ENCODE results near the gene DPY19L2. TPM values are rescaled to one million over a fixed set of nuclear protein-coding genes. Genes with fewer than 3 reads are reported as not detected.
A peak's percentile ranks its signal among the peaks of the same experiment; 100 is the strongest.
"Not testable (repeated sequence)": the region's sequence is repeated elsewhere in the genome, so short reads cannot be mapped to it uniquely, and the experiment has no call there.

Gene DPY19L2
- polyA plus RNA-seq, 4 donors: 35.4 to 65.5 (median 39.7) TPM

GRCh38 chr12:63668800-63669365 lies 590 bp upstream of the DPY19L2 start:
- DNase-seq (ENCODE audit: low read depth in 4 of 4, low spot score in 3 of 4): peak in 2 of 4 donors; percentile 9 to 37

DNA sequence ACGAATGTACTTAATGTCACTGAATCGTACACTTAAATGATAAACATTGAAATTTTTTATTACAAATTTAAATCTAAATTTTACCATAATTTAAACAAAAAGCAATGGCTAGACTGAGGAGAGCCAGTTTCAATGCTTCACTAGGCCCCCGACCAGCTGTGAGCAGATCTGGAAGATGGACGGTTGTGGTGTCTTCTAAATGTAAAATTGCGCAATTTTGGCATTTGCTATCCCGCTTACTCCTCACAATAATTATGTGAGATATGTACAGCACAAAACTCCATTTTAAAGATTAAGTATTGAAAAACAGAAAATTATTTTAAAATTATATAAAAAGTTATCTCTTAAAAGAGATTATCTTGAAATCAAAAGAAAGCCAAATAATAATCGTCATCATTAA lies 5.3 kb downstream of the DPY19L2 start:
- not testable (repeated sequence) for DNase-seq (ENCODE audit: low read depth in 4 of 4, low spot score in 3 of 4)

DNA sequence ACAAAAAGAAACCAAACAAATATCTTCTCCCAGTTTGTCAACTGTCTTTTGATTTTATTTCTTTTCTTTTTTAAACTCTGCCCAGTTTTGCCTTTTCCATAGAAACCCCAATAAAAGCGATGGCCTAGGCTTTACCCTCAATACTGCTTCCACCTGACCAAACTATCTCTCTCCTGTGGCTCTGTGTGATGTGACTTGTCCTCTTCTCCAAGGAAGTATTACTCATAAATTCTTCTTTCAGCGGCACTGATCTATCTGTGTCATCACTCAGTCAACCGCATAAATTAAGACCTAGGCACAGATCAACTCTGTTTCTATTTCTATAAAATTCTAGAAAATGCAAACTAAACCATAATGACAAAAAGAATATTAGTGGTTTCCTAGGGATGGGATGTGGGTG lies 9.8 kb downstream of the DPY19L2 start:
- not testable (repeated sequence) for DNase-seq (ENCODE audit: low read depth in 4 of 4, low spot score in 3 of 4)

DNA sequence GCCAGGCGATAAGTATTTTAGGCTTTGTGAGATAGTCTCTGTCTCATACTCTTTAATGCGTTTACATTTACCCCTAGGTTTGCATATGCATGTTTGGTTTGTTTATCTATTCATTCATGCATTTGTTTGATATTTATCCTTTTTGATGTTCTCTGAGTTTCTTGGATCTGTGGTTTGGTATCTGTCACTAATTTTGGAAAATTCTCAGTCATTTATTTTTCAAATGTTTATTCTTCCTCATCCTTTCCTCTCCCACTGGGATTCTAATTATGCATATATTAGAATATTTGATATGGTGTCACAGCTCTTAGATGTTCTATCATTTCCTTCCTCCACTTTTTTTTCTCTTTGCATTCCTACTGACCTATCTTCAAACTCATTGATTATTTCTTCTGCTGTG lies 11.9 kb downstream of the DPY19L2 start:
- DNase-seq (ENCODE audit: low read depth in 4 of 4, low spot score in 3 of 4): not testable (repeated sequence)

DNA sequence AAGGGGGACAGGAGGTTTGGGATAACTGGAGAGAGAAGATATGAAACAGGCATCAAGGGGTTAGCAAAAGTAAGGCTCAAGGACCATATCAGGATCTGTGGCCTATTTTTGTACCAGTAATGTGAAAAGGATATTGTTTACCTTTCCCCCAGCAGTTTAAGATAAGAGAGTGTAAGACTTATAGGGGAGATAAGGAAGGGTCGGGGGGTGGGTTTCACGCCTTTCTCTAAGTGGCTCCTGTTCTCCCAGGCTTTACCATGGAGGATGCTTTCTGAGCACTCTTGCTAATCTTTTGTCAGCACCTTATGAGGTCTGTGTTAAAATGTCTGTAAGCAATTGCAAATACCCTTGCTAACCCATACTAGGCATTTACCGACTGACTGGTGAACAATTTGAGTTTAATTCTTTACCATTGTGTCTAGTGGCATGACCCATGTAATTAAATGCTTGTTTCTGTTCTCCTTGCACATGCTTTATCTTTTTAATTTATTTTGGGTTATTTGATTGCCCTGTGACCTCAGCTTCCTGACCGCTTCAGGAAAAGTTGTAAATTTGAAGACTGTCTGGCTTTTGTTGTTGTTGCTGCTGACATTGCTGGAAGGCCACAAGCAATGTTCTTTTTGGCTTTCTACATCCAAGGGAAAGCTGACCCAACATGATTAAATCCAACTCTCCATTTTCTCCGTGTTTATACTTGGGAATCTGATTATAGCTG lies 12.6 kb downstream of the DPY19L2 start:
- DNase-seq (ENCODE audit: low read depth in 4 of 4, low spot score in 3 of 4): not testable (repeated sequence)

DNA sequence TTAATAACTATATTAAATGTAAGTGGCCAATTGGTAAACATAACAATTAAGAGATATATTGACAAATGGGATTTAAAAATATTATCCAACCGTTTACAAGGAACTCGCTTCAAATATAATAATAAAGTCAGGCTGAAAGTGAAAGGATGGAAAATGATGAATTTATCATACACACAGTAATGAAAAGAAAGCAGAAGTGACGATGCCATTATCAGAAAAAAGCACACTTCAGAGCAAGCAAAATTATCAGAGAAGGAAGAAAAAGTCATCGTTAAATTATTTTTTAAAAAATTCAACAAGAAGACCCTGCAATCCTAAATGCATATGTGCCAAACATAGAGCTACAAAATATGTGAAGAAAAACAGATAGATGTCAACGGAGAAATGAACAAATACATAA lies 13.8 kb downstream of the DPY19L2 start:
- DNase-seq (ENCODE audit: low read depth in 4 of 4, low spot score in 3 of 4): not testable (repeated sequence)

GRCh38 chr12:63649517-63649916 lies 18.8 kb downstream of the DPY19L2 start:
- not testable (repeated sequence) for DNase-seq (ENCODE audit: low read depth in 4 of 4, low spot score in 3 of 4)

DNA sequence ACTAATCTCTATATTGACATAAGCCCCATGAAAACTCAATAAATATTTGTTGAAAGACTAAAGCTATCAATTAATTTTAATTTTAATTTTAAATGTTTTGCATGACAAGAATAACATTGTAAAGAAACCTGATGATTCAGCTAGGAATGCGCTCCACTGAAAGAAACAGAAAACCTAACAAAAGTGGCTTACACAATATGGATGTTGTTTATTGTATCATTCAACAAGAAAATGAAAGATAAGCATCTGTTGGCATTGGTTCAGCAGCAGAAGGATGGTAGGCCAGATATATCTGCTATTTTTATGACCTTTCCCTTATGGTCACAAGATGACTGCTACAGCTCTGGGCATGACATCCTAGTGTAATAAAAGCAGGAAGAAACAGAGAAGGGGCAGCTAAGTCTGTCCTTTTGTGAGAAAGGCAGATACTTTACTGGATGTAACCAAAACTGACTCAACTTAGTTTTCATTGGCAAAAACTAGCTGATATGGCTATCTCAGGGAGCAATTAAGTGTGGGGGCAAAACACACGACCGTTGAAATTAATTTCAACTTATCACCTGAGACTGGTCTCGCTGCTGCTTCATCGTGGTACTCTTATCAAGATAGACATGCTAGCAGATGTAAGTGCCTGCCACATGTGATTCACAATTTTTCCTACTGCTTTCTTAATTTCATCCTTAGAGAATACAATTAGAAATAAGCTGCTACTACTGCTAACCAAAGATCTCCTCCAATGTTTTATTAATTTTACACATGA lies 24.7 kb downstream of the DPY19L2 start:
- DNase-seq (ENCODE audit: low read depth in 4 of 4, low spot score in 3 of 4): not testable (repeated sequence)

GRCh38 chr12:63624258-63624657 lies 44.0 kb downstream of the DPY19L2 start:
- DNase-seq (ENCODE audit: low read depth in 4 of 4, low spot score in 3 of 4): not testable (repeated sequence)

DNA sequence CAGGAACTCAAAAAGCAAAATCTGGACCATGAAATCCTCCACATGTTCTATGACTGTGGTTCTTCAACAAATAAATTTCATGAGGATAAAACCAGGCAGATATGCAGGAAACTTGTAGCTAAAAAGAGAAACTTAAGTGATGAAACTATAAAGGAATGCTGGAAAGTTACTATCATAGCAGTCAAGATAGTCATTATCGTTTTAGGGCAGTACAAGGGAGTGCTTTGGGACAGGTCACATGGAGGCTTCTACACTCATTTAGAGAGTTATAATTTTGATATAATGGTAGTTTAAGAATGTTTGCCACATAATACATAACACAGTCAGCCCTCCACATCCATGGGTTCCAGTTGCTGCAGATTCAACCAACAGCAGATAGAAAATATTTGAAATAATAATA lies 52.7 kb downstream of the DPY19L2 start:
- not testable (repeated sequence) for DNase-seq (ENCODE audit: low read depth in 4 of 4, low spot score in 3 of 4)

GRCh38 chr12:63611285-63611684 lies 57.0 kb downstream of the DPY19L2 start:
- not testable (repeated sequence) for DNase-seq (ENCODE audit: low read depth in 4 of 4, low spot score in 3 of 4)

GRCh38 chr12:63609281-63609680 lies 59.0 kb downstream of the DPY19L2 start:
- not testable (repeated sequence) for DNase-seq (ENCODE audit: low read depth in 4 of 4, low spot score in 3 of 4)

DNA sequence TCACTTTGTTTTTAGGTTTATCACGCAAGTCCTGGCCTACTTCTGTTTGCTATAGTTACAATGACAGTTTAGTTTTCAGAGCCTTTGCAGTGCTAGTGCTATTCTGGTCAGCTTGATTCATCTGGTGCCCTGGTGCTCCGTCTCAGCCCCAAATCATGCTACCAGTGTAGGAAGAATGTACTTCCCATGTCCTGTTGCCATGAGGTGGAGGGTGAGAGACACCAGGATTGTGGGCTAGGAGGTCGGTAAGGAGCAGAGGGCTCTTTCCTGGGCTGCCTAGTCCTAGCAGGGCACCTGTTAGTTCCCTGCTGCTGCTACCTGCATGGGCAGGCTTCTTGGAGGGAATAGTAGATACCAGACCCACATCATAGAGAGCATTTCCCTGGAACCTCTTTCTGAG lies 63.3 kb downstream of the DPY19L2 start:
- DNase-seq (ENCODE audit: low read depth in 4 of 4, low spot score in 3 of 4): not testable (repeated sequence)

- not testable (repeated sequence) for DNase-seq (ENCODE audit: low read depth in 4 of 4, low spot score in 3 of 4)
These were observed 73.5 kb downstream of the DPY19L2 start for GRCh38 chr12:63594828-63595227.

GRCh38 chr12:63584426-63584825 lies 83.9 kb downstream of the DPY19L2 start:
- not testable (repeated sequence) for DNase-seq (ENCODE audit: low read depth in 4 of 4, low spot score in 3 of 4)

DNA sequence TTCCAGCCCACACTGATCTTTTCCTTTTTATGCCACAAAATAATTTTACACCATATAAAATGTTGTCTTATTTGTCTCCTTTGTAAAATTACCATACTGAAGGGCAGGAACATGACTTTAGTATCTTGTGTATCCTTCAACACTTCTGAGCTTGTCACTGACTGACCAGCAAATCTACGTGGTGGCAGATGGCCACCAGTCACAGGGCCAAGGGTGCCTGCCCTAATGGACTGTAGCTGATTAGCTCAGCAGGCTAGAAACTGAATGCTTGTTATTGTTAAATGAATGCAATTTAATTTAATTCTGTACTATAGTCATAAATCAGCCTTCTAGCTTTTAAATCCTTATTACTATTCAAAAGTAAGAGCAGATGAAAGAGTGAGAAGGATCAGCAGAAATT lies 85.0 kb downstream of the DPY19L2 start:
- not testable (repeated sequence) for DNase-seq (ENCODE audit: low read depth in 4 of 4, low spot score in 3 of 4)

DNA sequence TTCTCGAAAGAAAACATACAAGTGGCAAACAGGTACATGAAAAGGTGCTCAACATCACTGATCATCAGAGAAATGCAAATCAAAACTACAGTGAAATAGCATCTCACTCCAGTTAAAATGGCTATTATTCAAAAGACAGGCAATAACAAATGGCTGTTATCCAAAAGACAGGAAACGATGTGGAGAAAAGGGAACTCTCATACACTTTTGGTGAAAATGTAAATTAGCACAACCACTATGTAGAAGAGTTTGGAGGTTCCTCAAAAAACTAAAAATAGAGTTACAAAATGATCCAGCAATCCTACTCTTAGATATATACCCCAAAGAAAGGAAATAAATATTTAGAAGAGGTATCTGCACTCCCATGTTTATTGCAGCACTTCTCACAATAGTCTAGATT lies 90.7 kb downstream of the DPY19L2 start:
- not testable (repeated sequence) for DNase-seq (ENCODE audit: low read depth in 4 of 4, low spot score in 3 of 4)

DNA sequence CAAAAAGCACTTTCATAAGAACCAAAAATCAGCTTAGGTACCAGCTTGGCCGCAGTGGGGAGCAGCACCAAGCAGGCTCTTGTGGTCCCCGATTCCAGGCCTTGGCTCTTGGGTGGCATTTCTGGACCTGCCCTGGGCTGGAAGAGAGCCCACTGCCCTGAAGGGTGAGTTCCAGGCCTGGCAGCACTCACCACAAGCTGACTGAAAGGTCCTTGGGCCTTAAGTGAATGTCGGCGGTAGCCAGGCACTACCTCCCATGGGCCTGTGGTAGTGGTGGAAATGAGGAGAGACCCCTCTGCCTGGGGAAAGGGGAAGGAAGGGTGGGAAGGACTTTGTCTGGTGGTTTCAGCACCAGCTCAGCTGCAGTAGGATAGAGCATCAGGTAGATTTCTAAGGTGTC lies 96.3 kb downstream of the DPY19L2 start:
- not testable (repeated sequence) for DNase-seq (ENCODE audit: low read depth in 4 of 4, low spot score in 3 of 4)

DNA sequence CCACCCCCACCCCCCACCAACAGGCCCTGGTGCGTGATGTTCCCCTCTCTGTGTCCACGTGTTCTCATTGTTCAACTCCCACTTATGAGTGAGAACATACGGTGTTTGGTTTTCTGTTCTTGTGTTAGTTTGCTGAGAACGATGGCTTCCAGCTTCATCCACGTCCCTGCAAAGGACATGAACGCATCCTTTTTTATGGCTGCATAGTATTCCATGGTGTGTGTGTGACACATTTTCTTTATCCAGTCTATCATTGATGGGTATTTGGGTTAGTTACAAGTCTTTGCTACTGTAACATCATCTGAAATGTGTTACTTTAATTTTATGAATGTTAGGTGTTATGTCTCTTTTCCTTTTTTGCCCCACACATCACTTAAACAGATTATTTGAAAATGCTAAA lies 109.8 kb downstream of the DPY19L2 start:
- not testable (repeated sequence) for DNase-seq (ENCODE audit: low read depth in 4 of 4, low spot score in 3 of 4)

DNA sequence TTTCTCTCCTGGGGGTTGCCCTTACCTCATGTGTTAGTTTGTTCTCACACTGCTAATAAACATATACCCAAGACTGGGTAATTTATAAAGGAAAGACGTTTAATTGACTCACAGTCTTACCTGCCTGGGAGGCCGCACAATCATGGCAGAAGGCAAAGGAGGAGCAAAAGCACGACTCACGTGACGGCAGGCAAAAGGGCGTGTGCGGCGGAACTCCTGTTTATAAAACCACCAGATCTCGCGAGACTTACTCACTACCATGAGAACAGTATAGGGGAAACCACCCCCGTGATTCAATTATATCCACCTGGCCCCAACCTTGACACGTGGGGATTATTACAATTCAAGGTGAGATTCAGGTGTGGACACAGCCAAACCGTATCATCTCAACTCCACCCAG lies 116.9 kb downstream of the DPY19L2 start:
- not testable (repeated sequence) for DNase-seq (ENCODE audit: low read depth in 4 of 4, low spot score in 3 of 4)

DNA sequence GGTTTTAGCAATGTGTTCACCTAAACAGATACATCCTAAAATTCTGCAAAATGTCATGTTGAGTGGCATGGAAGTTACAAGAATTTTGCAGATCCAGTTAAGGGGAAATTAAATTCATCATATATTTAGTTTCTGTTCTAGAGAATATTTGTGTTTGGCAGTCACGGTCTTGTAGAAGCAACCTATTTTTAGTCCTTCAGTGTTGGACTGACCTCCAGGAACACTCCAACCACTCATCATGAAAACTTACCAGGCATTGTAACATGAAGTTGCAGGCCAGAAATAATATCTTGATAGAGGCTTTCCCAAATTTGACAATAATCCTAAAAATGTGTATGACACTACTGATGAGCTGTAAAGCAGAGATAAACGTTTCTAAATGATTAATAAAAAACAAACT lies 119.3 kb downstream of the DPY19L2 start:
- not testable (repeated sequence) for DNase-seq (ENCODE audit: low read depth in 4 of 4, low spot score in 3 of 4)
